Inflammatory macrophage treated with lipopolysaccharide for 4 hours (primary cell): Measurements from ENCODE around the gene CLSTN2.

Source experiments
- DNase-seq: peaks from one replicate; pipeline ENCODE4 v3.0.0-alpha.2; 2020

Gene CLSTN2

DNA sequence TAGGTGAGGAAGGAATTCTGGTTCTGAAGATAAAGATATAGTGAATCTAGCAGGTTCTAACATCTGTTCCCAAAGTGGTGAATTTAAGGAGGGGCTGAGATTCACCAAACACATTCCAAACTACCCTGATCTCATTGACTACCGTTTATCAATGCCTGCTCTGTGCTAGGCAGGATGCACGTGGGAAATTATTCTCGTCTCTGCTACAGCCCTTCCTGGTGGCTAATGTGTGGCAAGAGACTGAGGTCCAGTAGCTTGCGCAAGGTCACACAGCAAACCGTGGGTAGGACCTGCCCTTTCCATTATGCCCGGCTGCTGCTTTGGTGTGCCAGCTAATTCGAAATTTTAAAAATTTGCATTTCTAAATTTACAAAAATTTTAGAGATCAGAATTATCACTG is 533.4 kb downstream of the CLSTN2 start:
- no peak for DNase-seq

DNA sequence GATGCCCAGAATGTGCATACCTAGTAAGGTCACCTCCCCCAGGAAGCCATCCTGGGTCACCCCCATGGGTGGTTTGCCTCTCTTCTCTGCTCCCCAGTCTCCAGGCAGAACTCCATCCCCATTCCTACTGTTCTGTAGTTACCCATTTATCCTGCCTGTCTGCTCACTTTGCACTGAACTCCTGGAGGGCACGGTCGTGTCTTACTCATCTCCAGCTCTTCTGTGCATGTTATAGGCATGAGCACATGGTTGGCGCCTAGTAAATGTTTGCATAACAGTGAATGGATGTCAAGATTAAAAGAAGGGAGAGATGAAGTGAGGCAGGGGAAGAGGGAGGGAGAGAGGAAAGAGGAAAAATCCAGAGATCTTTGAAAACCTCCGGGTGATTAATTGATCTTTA is 534.5 kb downstream of the CLSTN2 start:
- DNase-seq = no peak

DNA sequence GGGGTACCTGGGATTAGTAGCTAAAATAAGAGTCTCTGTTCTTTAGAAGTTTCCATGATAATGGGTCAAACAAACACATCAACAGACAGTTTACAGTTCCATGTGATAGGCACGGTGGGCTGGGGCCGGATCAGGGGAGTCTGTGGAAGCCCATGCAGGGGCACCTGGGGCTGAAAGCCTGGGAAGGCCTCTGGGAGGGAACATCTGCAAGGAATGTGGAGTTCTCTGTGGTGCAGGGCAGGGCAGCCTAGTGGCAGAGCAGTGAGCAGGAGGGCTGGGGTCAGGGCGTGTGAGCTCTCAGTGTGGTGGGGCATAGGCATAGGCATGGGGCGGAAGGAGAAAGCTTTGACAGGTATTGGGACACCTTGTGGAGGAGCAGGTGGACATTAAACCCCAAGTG is 535.2 kb downstream of the CLSTN2 start:
- no peak for DNase-seq

GRCh38 chr3:140470962-140471361 is 536.0 kb downstream of the CLSTN2 start:
- DNase-seq = no peak

- no peak for DNase-seq
Measured at GRCh38 chr3:140472306-140473020, 537.5 kb downstream of the CLSTN2 start.

DNA sequence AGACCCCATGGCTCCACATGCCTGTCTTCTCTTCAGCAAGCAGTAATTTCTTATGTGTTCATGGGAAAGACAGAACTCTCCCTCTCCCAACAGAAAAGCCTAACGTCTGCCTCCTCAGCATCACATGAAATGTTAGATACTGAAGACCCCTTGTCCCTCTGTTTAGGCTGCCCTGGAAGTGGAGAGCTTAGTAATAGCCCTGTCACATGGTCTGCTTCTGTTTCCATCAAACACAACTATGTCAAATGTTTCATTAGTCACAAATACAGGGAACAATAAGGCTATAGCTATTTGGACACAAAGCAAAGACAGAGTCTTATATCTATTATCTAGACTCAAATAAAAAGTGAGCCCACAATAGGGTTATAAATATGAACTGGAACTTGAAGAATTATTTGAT is 552.6 kb downstream of the CLSTN2 start:
- no peak for DNase-seq

DNA sequence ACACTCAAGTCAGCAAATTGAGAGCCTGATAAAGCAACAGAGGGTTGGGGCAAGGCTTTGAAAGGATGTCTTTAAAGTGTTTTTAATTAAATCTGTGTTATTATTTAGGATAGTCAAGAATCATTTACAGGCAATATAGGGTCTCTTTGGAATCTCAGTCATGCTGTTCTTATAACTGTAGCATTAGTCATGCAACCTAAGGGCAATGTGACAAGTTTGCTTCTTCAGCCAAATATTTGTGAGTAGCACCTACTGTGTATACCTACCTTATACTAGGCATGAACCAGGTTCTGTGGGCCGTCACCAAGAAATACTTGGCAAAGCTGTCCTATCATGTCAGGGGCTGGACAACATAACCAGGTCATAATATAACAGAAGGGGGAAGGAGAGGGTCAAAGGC is 558.3 kb downstream of the CLSTN2 start:
- no peak for DNase-seq

DNA sequence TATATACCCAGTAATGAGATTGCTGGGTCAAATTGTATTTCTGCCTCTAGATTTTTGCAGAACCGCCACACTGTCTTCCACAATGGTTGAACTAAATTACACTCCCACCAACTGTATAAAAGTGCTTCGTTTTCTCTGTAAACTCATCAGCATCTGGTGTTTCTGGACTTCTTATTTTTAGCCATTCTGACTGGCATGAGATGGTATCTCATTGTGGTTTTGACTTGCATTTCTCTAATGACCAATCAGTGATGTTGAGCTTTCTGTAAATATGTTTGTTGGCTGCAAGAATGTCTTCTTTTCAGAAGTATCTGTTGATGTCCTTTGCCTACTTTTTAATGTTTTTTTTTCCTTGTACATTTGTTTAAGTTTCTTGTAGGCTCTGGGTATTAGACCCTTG is 560.0 kb downstream of the CLSTN2 start:
- DNase-seq = no peak

DNA sequence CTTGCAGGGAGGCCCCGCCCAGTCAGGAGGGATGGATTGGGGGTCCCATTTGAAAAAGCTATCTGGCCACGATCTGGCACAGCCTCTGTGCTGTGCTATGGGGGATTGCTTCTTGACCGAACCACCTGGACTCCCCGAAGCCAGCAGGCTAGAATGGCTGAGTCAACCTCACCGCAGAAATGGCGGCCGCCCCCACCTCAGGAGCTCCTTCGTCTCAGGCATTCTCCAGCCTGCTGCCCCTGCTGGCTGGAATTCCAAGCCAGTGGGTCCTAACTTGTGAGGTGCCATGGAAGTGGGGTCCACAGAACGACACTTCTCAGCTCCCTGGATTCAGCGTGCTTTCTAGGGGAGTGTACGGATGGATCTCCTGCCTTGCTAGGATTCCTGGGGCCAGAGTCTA is 562.3 kb downstream of the CLSTN2 start:
- no peak for DNase-seq

DNA sequence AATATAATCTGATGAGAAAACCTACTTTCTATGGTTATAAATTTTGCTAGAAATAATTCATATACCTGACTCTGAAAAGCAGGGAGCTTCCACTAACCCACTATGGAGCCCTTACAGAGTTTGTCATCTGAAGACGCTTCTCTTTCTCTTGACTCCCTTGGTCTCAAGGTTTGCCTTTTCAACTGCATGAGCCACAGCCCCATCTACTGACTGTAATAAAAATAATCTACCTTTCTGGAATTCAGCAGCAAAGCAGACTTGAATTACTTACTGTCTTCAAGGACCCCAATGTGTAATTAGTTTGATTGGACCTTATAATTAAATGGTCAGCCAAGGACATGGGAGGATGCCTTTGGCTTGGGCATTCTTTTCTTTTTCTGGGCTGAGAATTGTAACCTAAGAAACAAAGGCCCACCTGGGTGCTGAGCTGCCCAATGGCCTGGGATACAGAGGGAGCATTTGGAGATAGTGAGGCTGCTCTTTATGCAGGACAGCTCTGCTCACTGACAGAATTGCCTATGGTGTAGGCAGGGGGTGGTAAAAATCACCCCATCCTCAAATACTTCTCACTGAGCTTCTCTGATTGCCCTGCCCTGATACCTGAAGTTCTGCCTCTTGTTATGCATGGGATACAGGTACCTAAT is 564.3 kb downstream of the CLSTN2 start:
- DNase-seq = no peak

DNA sequence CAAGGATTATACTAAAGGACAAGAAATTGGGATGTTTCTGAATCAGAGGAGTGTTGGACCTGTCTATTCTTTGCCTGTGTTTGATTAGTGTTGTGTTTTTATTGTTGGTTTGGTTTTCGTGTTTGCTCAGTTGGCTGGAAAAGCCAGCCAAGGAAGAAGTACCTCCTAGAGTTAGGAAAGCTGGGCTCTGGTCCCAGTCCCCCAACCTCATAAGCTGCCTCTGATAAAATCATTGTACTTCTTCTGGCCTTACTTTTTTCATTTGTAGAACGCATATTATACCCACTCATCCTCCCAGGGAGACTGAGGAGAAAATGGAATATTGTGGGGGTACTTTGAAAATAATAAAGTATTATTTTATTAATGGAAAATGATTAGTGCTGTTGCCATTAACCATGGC is 565.5 kb downstream of the CLSTN2 start:
- no peak for DNase-seq

- no peak for DNase-seq
Measured at GRCh38 chr3:140501061-140501769, 566.2 kb downstream of the CLSTN2 start.

DNA sequence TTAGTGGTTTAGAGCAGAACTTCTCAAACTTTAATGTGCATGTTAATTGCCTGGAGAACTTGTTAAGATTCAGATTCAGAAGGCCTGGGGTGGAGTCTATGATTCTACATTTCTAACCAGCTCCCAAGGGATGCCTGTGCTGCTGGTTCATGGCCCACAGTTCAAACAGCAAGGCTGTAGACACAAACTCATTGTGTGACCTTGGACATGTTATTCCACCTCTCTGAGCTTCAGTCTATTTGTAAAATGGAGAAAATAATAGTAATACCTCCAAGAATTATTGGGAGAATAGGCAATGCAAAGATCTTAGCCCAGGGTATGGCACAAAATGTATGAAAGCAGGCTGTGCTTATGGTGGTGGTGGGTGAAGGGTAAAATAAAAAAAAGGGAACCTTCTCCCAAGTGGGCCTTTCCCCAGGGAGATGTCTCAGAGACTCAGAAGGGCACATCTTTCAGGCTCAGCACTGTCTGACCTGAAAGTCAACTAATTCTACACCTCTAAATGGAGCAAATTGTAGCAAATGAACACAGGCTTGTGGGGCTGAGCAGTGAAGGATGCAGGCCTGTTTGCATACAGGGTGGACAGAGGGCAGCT is 566.9 kb downstream of the CLSTN2 start:
- DNase-seq = no peak

DNA sequence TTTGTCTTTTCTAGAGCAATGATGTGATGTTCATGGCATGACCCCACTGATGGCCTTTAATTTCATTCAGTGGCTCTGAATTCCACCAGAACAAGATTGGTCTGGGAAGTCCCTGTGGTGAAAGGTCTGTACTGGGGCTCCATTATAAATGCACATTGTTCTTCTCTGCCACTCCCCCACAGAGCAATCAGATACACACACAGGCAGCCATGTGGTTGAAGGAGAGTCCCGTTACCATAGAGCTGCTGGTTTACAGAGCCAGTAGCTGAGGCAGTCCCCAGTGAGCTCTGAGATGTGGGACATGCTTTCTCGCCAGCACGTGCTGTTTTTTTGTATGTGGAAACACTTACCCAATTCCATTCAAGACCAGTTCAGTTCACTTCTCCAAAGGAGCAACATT is 570.2 kb downstream of the CLSTN2 start:
- DNase-seq = no peak

DNA sequence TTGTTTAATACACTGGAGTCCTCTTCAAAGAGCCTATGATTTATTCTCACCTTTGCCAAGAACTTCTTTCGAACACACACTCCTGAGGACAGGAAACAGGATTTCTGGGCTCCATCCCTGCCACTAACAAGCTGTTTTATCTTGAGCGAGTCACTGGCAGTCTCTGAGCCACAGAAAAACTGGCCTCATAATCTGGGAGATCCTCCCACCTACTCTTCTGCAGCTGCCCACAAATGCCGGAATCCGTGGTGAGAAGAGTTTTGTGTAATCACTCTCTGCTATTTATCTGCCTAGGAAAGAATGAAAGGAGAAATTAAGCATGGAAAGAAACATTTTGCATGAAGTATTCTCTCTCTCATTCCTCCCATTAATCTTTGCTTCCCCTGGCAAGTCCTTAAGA is 570.9 kb downstream of the CLSTN2 start:
- no peak for DNase-seq

- no peak for DNase-seq
Measured at GRCh38 chr3:140508550-140508949, 573.6 kb downstream of the CLSTN2 start.

DNA sequence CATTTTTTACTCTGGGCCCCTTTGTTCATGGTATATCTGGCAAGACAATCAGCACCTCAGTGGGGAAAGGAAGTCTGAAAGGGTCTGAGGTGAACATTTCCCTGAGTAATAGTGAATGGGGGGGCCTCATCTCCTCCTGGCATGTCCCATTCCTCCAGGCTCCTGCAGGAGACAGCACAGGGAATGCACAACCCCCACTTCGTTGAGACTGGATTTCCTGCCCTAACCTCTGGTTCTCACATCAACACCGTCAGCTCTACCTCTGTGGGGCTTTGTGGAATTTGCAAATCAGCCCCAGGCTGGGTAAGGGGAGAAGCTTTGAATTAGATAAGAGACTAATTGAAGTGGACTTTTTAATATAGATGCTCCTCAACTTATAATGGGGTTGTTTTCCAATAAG is 574.5 kb downstream of the CLSTN2 start:
- no peak for DNase-seq

GRCh38 chr3:140510303-140510861 is 575.4 kb downstream of the CLSTN2 start:
- DNase-seq = no peak

- DNase-seq = no peak
Measured at GRCh38 chr3:140521751-140522445, 586.9 kb downstream of the CLSTN2 start.

DNA sequence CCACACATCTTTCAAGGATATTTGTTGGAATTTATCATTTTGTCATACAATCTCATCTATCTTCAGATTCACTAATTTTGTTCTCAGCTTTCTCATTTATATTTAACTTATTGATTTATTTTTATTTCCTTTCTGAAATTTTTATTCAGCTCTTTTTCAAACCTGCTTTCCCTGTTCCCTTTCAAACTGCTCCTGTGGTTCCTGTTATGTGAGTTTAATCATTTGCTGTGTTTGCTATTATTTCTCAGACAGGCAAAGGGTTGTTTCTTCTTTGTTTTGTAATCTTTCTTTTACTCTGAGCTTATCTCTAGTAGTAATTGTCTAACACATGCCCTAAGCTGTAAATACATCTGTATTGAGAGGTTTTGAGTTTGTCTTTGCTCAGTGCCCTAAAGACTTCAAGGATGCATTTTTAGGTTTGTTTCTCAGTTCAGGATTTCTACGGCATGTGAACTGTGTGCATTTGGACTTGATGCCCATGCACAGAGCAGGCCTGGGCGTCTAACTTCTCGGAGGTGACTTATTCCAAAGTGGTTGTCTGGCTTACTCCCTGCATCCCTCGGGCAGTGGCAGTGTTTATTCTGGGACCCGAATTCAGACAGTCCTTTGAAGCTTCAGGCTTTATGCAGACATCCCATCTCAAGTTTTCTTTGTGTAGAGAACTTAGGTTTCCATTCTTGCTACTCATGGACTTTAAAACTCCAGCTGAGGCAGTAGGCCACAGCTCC is 587.8 kb downstream of the CLSTN2 start:
- no peak for DNase-seq

GRCh38 chr3:140523600-140523999 is 588.6 kb downstream of the CLSTN2 start:
- no peak for DNase-seq

DNA sequence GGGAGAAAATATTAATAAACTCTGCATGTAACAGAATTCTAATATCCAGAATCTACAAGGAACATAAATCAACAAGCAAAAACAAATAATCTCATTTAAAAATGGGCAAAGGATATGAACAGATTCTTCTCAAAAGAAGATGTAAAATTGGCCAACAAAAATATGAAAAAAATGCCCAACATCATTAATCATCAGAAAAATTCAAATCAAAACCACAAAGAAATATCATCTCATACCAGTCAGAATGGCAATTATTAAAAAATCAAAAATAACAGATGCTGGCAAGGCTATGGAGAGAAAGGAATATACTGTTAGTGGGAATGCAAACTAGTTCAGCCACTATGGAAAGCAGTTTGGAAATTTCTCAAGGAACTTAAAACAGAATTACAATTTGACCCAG is 592.2 kb downstream of the CLSTN2 start:
- no peak for DNase-seq
